Adrenal gland (tissue), 5 donors: ENCODE data around the gene TNS3.

Source experiments
- POLR2A ChIP-seq, 2 donors: fragments of 450-650 bp; IDR thresholded peaks; one replicate each; pipeline ENCODE4 v1.6.1; 2017; ENCODE audit warnings: antibody characterized with exemption in 2 of 2, mild to moderate bottlenecking in 2 of 2, moderate library complexity in 1 of 2
- TF ChIP-seq, protein P1 (sequence below), 6 experiments: fragments of 450-650 bp in 4 of 6; fragments of 200-600 bp in 2 of 6; sonication (generic) in 1 of 6; IDR thresholded peaks; 1 replicate in 5 of 6; 2 replicates in 1 of 6; pipeline versions ENCODE4 v1.5.1 to v1.8.0; 2016 to 2021; ENCODE audit warnings: antibody characterized with exemption in 6 of 6, mild to moderate bottlenecking in 2 of 6, moderate library complexity in 1 of 6
- donor health status: DM: no; HTN: no; CAD: no.

GRCh38 chr7:47404010-47404409 lies 177.9 kb downstream of the TNS3 start:
- TF ChIP-seq, protein P1, sequence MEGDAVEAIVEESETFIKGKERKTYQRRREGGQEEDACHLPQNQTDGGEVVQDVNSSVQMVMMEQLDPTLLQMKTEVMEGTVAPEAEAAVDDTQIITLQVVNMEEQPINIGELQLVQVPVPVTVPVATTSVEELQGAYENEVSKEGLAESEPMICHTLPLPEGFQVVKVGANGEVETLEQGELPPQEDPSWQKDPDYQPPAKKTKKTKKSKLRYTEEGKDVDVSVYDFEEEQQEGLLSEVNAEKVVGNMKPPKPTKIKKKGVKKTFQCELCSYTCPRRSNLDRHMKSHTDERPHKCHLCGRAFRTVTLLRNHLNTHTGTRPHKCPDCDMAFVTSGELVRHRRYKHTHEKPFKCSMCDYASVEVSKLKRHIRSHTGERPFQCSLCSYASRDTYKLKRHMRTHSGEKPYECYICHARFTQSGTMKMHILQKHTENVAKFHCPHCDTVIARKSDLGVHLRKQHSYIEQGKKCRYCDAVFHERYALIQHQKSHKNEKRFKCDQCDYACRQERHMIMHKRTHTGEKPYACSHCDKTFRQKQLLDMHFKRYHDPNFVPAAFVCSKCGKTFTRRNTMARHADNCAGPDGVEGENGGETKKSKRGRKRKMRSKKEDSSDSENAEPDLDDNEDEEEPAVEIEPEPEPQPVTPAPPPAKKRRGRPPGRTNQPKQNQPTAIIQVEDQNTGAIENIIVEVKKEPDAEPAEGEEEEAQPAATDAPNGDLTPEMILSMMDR (IDR thresholded peaks at IDR 0.05), result no peak
- no peak for TF ChIP-seq POLR2A (IDR thresholded peaks at IDR 0.05)
